Endothelial cell of umbilical vein (primary cell): ENCODE results near the gene TRIM46. TPM values are rescaled to one million over a fixed set of nuclear protein-coding genes. Genes with fewer than 3 reads are reported as not detected.

ENCODE experiments used
- BruUV-seq: library from RNA; stranded (reverse); fragments of 400-500 nt; replicated peaks from 2 replicates; lab custom pipeline; 2021; lab: Mats Ljungman, UMichigan
- CTCF ChIA-PET: fragments of 300-600, 350-600 bp; sonication (Branson Sonifier 250); formaldehyde crosslinking; loops from one replicate; lab custom pipeline; 2021; ENCODE audit warnings: antibody characterized with exemption, inconsistent platforms; lab: Charles Lee
- POLR2A ChIA-PET: fragments of 300-600, 350-600 bp; sonication (Branson Sonifier 250); formaldehyde crosslinking; loops from one replicate; lab custom pipeline; 2021; ENCODE audit warnings: antibody characterized with exemption, inconsistent platforms; lab: Charles Lee
- DNase-seq: peaks from one replicate; pipeline ENCODE4 v3.0.0-alpha.2; 2011; ENCODE audit warnings: low read depth, low spot score
- FAIRE-seq: peaks from 2 replicates; lab custom pipeline; 2011; peaks lifted over from hg19 to GRCh38; lab: Jason Lieb, UNC
- H2AFZ ChIP-seq: 2 replicates; pipeline ENCODE4 v1.6.0; 2012; ENCODE audit warnings: low read depth, low read length, control low read depth, inconsistent platforms
- H3K27ac ChIP-seq: 2 replicates; pipeline ENCODE4 v1.5.1; 2011; ENCODE audit warnings: low read depth, mild to moderate bottlenecking, control low read depth, low read length, moderate library complexity; ENCODE audit not compliant: insufficient read depth
- H3K27me3 ChIP-seq, 2 experiments: 2 replicates each; pipeline versions ENCODE4 v1.6.0 to v1.6.1; 2011; ENCODE audit warnings: low read length in 2 of 2, mixed read lengths in 1 of 2; ENCODE audit not compliant: control insufficient read depth in 2 of 2, insufficient read depth in 2 of 2
- H3K36me3 ChIP-seq, 2 experiments: 2 replicates in 1 of 2; 3 replicates in 1 of 2; pipeline ENCODE4 v1.5.1; 2011; ENCODE audit warnings: low read length in 2 of 2, mild to moderate bottlenecking in 1 of 2, moderate library complexity in 1 of 2; ENCODE audit not compliant: control insufficient read depth in 2 of 2, insufficient read depth in 2 of 2; ENCODE audit errors: extremely low read depth in 1 of 2
- H3K4me1 ChIP-seq: 3 replicates; pipeline ENCODE4 v1.5.1; 2011; ENCODE audit warnings: mild to moderate bottlenecking, low read length; ENCODE audit not compliant: control insufficient read depth, insufficient read depth; ENCODE audit errors: extremely low read depth
- H3K4me2 ChIP-seq: 2 replicates; pipeline ENCODE4 v1.6.1; 2011; ENCODE audit warnings: low read length, control low read depth, mixed read lengths; ENCODE audit not compliant: insufficient read depth
- H3K4me3 ChIP-seq, 3 experiments: fragments of 200-600 bp in 1 of 3; sonication (generic), shearing (Covaris generic) in 1 of 3; replicated peaks in 1 of 3; 2 replicates each; pipeline ENCODE4 v1.5.1; 2011 to 2016; ENCODE audit warnings: control low read depth in 3 of 3, low read length in 3 of 3, mild to moderate bottlenecking in 2 of 3, inconsistent platforms in 1 of 3, low read depth in 1 of 3, moderate library complexity in 1 of 3; ENCODE audit not compliant: insufficient read depth in 1 of 3
- H3K79me2 ChIP-seq: 2 replicates; pipeline ENCODE4 v1.6.0; 2012; ENCODE audit warnings: low read length, inconsistent platforms; ENCODE audit not compliant: control insufficient read depth, insufficient read depth
- H3K9ac ChIP-seq: replicated peaks from 2 replicates; pipeline ENCODE3; 2011; ENCODE audit warnings: low read length, control low read depth; ENCODE audit not compliant: insufficient read depth; ENCODE audit errors: extremely low read depth
- H3K9me1 ChIP-seq: replicated peaks from 3 replicates; pipeline ENCODE4 v1.6.0; 2011; ENCODE audit warnings: mild to moderate bottlenecking, low read length; ENCODE audit not compliant: control insufficient read depth, insufficient read depth; ENCODE audit errors: extremely low read depth
- H3K9me3 ChIP-seq: replicated peaks from 2 replicates; pipeline ENCODE4 v1.5.1; 2012; ENCODE audit warnings: low read length, inconsistent platforms; ENCODE audit not compliant: control insufficient read depth, insufficient read depth
- H4K20me1 ChIP-seq: replicated peaks from 2 replicates; pipeline ENCODE3; 2011; ENCODE audit warnings: mild to moderate bottlenecking, low read length; ENCODE audit not compliant: control insufficient read depth, insufficient read depth; ENCODE audit errors: extremely low read depth
- CTCF ChIP-seq, 2 donors: IDR thresholded peaks; 1 replicate in 1 of 2; 2 replicates in 1 of 2; pipeline ENCODE4 v1.5.1; 2011; ENCODE audit warnings: low read length in 2 of 2, mild to moderate bottlenecking in 2 of 2, moderate library complexity in 2 of 2, control low read depth in 1 of 2, inconsistent platforms in 1 of 2, low read depth in 1 of 2; ENCODE audit not compliant: insufficient read depth in 1 of 2; ENCODE audit errors: extremely low read depth in 1 of 2
- EZH2 ChIP-seq: IDR thresholded peaks from 2 replicates; pipeline ENCODE4 v1.6.1; 2012; ENCODE audit warnings: borderline replicate concordance, low read depth, mild to moderate bottlenecking, moderate library complexity, low read length, inconsistent platforms; ENCODE audit not compliant: severe bottlenecking
- FOS ChIP-seq: IDR thresholded peaks from 2 replicates; pipeline ENCODE4 v1.6.1; 2011; ENCODE audit warnings: mild to moderate bottlenecking, low read length, moderate library complexity, borderline replicate concordance; ENCODE audit not compliant: insufficient read depth
- GATA2 ChIP-seq: IDR thresholded peaks from 2 replicates; pipeline ENCODE4 v1.7.0; 2011; ENCODE audit warnings: low read depth, mild to moderate bottlenecking, moderate library complexity, mixed read lengths, low read length; ENCODE audit not compliant: insufficient read length, insufficient read depth
- JUN ChIP-seq: IDR thresholded peaks from 2 replicates; pipeline ENCODE4 v1.6.1; 2011; ENCODE audit warnings: borderline replicate concordance, low read depth; ENCODE audit not compliant: insufficient read length, insufficient read depth
- MAX ChIP-seq: IDR thresholded peaks from 2 replicates; pipeline ENCODE4 v1.6.1; 2011; ENCODE audit not compliant: insufficient read depth, insufficient read length
- MYC ChIP-seq: IDR thresholded peaks from one replicate; pipeline ENCODE4 v1.6.1; 2011; ENCODE audit warnings: mild to moderate bottlenecking, low read depth, low read length
- POLR2A ChIP-seq: IDR thresholded peaks from 2 replicates; pipeline ENCODE4 v1.6.1; 2012; ENCODE audit warnings: low read depth, mild to moderate bottlenecking, control low read depth, low read length
- POLR2AphosphoS5 ChIP-seq: IDR thresholded peaks from 2 replicates; pipeline ENCODE4 v1.6.1; 2012; ENCODE audit warnings: low read depth, mild to moderate bottlenecking, control low read depth, low read length, moderate library complexity; ENCODE audit not compliant: insufficient read depth
- dilution Hi-C: fragments of 300-500 bp; cut with MboI; formaldehyde crosslinking; loops from one replicate; pipeline ENCODE4 v1.15.0; 2019; ENCODE audit warnings: low sequenced_read_pairs; ENCODE audit not compliant: extremely low pct_ligation_motif_present
- intact Hi-C: fragments of 100-400 bp; cut with micrococcal nuclease; formaldehyde crosslinking; loops from one replicate; pipeline ENCODE4 v1.10.0; 2022
- polyA plus RNA-seq, 4 experiments: library from polyadenylated mRNA; depleted of rRNA in 3 of 4; stranded (reverse) in 3 of 4; unstranded in 1 of 4; fragments of >200 nt; gene quantifications; 2 replicates each; pipeline versions ENCODE4 v1.2.1 to v1.2.3, GENCODE V29; 2011 to 2012; ENCODE audit warnings: missing spikeins in 1 of 4
- total RNA-seq: library from RNA; stranded (reverse); gene quantifications from 2 replicates; pipeline ENCODE4 v1.2.3, GENCODE V29; 2021

TRIM46 gene
- total and polyA plus RNA-seq, 2 donors (not counting 3 experiments of a cell fraction or from before 2014, with no cell fraction given): 9.5 to 10.0 TPM

GRCh38 chr1:155196103-155196892 lies 22.6 kb downstream of the TRIM46 start:
- ChIA-PET CTCF (interaction anchor here (2.6 to 3.7 kb wide), 3 partner anchors 11 to 31 kb away, joined by 9 to 42 read pairs (median 14); partner anchors contain the start of genes MTX1 and THBS3), POLR2A (no interaction called here)
- Histone ChIP-seq H3K27me3 (no peaks in the 10 kb centered on the region), H3K9me3 (no peaks in the 10 kb centered on the region), H3K79me2 (no peaks in the 10 kb centered on the region), H3K36me3 (peaks cover 0 to 3% of the 10 kb centered on the region in 2 experiments), H3K4me1 (peaks cover 13% of the 10 kb centered on the region), H3K9ac (no peak overlapping the region), H4K20me1 (no peaks in the 10 kb centered on the region), H3K27ac (no peak overlapping the region), H3K4me3 (no peak overlapping the region), H3K9me1 (no peaks in the 10 kb centered on the region), H3K4me2 (no peak overlapping the region), H2AFZ (no peak overlapping the region)
- BruUV-seq: no TSS peak
- FAIRE-seq (no peak), DNase-seq (no peak)
- intact Hi-C loops: no loop called here
- dilution Hi-C loops: no loop called here
- TF ChIP-seq MAX (no peak), POLR2AphosphoS5 (no peak), EZH2 (no peak), FOS (no peak), CTCF (IDR thresholded peaks at IDR 0.05; ENCODE audit: extremely low read depth in 1 of 2, insufficient read depth in 1 of 2, low read depth in 1 of 2, low read length in 2 of 2) (no peak), JUN (no peak), GATA2 (no peak), MYC (no peak), POLR2A (no peak)
